ENCODE results near the gene TMTC1. TPM values are rescaled to one million over a fixed set of nuclear protein-coding genes. Genes with fewer than 3 reads are reported as not detected.
A peak's percentile ranks its signal among the peaks of the same experiment; 100 is the strongest.

The TMTC1 gene
- total RNA-seq, 1 donor from 2014 or later = 21.9 TPM

DNA sequence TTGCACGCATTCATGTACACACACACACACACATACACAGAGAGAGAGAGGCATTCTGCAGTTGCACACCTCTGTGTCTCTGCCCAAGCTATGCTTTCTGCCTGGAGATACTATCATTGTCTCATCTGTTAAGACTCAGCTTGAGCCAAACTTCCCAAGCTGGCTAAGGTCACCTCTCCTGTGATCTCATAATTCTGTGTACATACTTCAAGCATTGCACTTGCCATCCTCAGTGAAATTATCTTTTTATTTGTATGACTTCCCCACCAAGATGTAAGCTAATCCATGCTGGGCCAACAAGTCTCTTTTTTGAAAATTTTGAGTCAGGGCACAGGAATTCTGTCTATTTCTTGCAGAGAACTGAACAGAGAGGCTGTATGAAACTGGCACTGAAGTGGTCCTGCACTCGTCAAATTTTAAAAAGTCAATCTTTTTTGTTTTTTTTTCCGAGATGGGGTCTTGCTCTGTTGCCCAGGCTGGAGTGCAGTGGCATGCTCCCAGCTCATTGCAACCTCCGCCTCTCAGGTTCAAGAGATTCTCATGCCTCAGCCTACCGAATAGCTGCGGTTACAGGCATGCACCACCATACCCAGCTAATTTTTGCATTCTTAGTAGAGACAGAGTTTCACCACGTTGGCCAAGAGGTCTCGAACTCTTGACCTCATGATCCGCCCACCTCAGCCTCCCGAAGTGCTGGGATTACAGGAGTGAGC, 44.3 kb downstream of the TMTC1 start:
- DNase-seq = no peak

DNA sequence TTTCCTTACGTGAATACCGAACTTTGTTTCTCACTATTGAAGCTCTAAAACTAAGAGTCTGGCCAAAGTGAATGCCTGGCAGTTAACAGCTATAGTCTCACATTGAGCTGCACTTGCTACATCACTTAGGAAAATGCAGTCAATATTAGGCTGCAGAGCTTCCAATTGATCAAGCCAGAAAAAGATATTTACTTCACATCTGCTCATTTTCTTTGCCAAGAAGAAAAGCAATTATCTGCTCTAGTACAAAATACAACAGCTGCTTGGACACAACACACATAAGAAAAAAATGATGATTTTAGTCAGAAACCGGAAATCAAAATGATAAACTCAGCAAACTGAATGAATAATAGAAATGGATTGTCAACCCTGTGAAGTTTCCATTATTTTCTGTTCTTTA, 45.4 kb downstream of the TMTC1 start:
- DNase-seq = peak; percentile 96

DNA sequence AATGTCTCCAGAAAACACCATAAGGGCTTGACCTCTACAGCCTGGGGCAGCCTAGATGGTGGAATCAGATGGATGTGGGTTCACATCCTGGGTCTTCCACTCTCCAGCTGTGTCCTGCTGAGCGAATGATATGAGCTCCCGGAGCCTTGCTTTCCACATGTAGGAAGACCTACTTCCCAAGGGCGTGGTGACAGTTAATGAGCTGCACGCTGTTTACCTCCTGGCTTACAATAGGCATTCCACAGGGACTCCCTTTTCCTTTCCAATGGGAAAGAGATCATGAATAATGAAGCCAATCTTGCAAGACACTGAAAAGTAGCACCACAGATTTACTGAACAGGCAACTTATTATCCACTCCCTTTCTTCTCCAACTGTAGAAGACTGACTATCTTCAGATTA, 46.1 kb downstream of the TMTC1 start:
- DNase-seq = no peak

DNA sequence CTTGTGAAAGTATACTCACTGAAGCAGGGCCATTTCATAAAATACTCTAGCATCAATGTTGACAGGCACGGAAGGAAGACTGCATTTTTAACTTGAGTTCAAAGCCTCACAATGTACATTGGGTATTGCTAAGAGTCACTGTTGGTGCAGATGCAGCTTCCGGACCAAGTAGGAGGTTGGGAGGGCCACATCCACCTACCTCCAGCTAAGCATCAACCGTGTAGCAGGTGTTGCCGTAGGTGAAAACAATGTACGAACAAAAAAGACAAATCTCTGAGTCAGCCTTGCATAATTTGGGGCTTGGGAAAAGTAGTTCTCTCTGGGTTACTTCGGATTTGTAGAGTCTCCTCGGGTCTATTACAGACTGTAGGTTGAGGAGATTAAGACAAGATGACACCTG, 48.1 kb downstream of the TMTC1 start:
- no peak for DNase-seq

DNA sequence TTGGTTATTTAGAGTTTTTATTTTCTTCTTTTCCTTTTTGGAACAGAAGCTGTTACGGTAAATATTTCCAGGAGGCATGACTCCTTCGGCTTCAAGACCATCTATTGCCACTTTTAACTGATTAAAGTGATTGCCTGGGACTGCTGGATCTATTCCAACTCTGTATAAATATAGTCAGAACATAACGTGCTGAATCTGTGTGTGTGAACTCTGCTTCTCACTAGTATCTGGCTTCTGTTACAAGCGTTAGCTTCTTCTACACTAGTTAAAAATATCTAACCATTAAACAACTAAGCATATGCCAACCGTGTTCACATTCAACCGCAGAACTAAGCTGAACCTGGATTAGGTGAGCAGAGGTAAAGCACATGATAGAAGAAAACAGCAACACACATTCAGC, 49.0 kb downstream of the TMTC1 start:
- no peak for DNase-seq

DNA sequence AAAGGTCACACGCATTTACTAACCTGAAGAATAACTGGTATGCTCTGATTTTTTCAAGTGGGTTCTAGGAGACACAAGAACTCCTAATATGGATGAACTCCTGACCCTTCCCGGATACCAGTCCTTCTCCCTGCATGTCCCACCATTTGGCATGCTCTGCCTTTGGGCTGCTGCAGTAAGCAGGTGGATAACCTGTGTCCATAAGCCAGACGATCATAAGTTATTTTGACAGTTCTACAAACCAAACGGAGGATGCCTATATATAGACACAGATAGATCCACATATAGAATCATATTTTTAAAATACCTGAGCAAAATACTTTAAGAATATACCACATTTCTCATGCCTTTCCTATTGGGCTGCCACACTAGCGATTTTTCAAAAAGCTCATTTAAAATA, 49.4 kb downstream of the TMTC1 start:
- no peak for DNase-seq

DNA sequence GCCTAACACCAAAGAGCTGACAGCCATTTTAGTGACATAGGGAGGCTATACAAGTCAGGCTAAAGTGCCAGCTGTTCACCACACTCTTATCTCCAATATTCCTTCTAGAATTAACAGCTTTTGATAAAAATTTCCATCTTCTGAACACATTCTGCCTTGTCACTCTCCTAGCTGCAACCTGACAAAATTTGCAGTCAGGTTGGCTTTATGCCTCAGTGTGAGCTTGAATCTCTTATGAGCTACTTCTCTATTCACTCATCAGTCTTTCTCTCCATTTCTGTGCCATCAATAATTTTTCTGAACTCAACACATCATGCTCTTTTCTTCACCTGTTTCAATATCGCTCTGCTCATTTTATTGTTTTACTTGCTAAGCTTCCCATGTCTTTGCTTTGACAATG, 50.2 kb downstream of the TMTC1 start:
- no peak for DNase-seq

DNA sequence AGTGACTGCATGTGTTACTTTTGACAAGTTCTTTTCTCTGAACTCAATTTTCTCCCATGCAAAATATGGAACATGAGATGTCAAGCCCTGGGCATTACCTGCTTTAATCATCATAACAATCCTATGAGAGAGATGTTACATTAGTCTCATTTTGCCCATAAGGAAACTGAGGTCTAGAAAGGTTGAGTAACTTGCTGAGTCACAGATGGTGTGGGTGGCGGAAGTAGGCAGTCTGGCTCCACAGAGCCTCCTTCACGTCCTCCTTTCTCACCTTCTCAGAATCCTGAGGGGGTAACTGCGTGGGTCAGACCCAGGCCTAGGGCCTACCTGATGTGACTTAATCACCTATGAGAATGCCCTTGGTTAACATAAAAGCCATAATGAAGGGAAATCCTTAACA, 50.7 kb downstream of the TMTC1 start:
- DNase-seq = no peak

DNA sequence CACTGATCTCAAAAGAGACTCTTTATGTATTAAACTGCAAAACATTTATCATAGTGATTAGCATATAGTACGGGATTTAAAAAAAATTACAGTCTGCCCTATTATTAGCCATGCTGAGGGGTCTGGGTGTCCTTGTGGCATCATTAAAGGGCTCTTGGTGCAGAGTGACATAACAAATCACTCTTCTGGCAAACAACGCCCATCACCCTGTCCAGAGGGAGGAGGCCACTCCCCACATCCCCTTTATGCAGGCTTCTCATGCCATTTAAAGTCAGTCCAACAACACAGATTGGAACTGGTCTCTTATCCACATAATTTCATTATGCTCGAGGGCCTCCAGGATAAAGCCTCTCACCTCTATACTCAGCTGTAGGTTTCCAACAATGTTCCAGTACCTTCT, 51.1 kb downstream of the TMTC1 start:
- no peak for DNase-seq

DNA sequence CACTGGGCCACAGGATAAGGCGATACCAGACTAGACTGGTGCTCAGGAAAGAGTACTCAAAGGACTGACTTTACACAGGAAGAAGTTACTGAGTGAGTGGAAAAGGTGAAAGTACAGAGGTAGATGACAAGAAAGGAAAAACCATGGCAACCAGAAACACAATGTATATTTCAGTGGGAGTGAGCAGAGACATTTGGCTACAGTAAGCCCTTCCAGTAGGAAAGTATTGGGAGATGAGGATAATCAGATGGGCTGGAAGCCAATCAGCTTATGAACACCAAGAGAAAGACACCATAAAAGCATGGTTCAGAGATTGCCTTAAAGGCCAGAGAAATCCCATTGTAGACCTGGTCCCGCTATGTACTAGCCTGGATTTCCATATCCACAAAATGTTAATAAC, 51.6 kb downstream of the TMTC1 start:
- DNase-seq = peak; percentile 40

DNA sequence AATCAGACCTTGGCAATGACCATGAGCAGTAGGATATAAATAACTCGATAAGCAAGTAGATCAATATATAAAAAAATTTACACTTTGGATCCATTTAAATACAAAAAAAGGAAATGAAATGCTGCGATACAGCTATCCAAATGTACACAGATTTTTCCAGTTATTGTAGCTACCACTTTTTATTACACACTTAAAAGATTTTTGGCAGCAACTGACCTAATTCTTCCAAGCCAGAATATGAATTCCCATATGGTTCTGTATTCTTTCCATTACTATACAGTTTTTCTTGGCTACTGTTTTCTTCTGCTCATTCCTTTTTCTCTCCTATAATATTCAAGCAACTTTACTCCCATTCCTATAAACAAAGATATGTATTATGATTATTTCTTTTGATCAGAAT, 52.2 kb downstream of the TMTC1 start:
- peak; percentile 90 for DNase-seq

DNA sequence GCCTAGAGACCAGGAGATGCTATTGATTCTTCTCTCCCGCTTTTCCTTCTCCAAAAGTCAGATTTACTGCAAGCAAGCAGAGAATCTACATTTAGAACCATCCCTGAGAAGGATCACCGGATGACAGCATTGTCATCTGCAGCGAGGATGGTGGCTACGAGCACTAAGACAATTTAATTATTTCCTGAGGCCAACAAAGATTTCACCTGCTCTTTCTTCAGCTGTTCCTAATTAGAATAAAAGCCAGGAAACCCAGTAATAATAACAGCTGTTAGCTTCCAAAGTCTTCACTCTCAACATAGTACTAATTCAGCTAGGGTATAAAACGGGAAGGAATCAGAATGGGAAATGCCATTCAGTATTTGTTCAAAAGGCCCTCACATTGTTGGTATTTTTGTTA, 53.3 kb downstream of the TMTC1 start:
- DNase-seq = no peak

DNA sequence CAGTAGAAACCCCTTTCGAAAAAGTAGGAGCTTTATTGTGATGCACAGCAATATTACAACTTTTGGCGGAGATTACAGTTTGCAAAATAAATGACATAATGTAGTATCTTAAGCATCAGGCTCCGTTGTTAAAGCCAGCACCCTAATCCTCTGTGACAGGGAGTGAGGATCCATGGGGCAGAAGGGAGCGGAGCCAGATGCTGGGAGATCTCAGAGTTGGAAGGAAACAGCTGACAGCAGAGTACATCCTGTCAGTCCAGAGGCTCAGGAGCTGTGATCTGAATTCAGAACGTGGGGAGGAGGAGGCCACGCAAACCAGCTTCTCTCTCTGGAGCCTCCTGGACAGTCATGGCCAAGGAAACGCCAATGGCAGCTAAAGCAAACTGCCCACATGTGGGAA, 55.7 kb downstream of the TMTC1 start:
- peak; percentile 29 for DNase-seq

DNA sequence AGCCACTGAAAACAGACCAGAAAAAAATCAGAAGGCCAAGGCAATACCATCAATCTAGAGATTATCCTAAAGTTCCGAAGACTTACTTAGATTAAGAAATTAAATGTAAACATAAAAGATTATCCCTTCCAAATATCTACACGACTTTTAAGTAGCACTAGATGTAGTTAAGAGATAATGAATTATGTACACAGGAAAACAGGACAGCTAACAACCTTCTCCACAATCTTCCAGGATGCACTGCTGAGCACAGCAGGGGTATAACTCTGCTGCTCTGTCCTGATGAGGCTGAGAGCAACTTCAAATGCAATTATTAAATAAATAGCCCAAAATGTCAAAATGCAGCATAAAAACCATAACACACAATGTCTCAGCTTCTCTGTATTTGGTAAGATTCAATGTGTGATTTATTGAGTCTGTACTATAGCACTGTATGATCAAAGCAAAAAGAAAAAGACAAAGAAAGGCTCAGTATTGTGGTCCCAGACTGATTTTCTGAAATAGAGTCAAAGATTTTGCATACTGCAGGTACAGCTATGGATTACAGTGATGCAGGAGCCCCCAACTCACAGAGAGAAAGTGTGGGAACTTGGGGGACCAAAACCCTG, 56.9 kb downstream of the TMTC1 start:
- no peak for DNase-seq

DNA sequence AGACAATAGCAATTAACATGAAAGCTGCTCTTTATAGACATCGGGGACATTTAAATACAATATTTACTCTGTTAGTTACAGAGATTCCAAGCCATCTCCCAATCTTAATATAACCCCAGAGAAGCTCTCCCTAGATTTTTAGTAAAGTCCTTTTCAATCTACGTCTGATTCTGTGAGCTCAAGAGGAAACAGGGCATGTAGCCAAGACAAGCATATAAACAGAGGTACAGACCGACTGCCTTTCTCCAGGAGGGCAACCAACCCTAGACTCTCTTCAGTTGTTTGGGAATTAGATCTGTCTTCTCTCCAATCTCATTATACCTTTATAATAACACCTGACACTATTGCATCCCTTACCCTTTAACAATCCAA, 57.4 kb downstream of the TMTC1 start:
- no peak for DNase-seq

DNA sequence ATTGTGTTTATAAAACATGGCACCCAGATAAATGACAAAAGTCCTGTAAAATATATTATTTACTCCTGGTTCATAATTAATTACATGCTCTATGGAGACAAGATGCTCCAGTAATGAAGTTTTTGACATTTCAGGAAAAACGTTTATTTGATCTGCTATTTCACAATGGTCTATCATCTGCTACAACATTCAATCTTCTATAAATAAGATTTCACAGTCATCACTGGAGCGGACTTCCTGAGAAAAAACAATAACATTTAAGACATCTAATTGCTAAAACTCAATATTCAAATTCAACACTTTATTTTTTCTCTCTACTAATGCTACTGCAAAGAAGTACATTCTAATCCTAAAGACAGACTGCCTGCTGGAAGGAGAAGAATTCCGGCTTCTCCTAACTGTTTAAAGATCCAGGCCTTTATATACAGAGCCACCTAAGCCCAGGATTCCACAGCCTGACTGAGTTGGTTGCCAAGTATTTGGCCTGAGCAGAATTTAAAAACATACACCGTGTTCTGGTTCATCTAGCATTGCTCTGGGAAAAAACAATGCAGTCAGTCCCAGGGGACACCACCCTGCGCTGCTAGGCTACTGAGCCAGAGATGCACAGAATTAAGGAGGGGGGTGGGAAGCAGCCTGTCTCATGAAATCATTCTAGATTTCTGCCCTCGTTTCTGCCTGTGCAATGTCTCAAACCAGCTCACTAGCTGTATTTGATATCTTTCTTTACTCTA, 58.0 kb downstream of the TMTC1 start:
- DNase-seq = no peak

DNA sequence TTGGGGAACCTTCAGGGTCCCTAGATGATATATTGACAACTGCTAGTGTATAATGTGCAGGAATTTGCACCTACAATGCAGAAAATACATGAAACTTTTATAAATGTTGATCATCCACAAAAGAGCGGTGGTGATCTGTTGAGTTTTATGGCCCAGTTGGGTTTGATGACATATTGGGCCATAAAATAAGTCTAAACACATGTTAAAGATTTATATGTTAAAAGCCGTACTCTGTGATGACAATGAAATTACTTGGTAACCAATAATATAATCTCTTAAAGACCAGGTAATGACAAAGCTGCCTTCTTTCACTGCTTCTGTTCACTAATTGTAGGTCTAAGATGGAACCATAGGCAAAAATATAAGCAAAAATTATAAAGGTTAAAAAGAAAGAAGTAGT, 61.6 kb downstream of the TMTC1 start:
- DNase-seq = no peak

DNA sequence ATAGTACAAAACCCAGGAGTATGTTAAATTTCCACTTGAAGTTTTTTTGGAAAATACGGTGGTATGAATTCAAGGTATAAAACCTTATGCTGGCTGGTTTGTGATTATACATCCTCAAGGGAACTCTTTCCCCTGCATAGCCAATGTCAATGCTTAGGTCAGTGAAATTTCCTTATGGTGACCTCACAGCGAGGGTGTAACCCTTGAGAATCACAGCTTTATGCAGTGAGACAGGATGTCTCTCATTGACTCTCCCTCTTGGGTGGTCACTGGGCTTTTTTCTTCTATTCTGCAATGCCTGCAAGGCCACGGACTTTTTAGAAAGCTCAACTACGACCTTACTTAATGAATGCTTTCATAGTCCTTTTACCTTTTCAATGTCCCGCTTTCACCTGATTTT, 64.4 kb downstream of the TMTC1 start:
- DNase-seq = no peak

DNA sequence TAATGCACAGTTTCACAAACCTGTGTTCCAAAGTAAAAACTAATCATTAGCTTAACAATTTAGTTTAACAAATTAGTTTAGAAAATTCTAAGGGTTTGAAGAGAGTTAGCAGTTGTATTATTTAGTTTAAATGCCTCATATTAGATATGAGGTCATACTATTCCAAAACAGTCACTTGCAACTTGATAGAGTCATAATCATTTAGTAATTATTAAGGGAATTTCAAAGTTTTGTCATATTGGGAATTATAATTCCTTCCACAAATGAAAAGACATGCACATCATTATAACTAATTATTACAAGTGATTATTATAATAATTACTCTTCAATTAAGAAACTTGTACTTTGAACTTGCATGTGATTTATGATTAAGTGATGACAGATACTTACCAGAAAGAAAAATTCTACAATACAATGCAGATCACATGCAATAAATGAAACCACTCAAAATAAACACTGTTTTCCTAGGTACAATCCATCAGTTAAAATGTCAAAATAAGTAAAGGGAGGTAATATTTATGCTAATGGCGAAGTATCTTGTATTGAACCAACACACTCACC, 66.1 kb downstream of the TMTC1 start:
- no peak for DNase-seq

DNA sequence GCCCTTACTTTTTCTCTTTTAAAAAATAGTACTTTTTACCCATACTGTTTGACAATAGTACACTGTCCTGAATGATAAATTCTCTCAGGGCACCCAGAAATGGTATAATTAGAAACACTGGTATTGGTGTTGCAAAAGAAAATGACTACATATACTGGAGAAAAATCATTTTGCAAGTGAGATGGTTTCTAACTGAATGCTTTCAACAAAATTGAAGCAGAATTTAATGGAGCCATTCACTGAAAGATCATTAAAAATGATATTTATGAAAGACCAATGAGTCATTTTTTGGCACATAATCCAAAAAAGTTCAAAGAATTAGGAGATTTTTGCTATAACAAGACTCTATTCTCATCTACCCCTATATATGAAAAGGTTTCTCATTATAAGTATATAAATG, 68.8 kb downstream of the TMTC1 start:
- DNase-seq = no peak

DNA sequence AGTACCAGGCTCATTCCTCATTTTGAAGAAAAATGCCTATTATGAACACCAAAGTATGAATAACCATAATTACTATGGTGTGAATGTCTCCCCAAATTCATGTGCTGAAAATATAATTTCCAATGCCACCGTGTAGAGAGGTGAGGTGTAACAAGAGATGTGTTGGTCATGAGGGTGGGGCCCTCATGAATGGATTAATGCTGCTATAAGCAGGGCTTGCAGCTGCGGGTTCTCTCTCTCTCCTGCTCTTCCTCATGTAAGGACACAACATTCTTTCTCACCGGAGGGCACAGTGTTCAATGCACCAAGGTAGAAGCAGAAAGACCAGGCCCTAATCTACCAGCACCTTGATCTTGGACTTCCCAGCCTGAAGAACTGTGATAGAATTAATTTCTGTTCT, 70.0 kb downstream of the TMTC1 start:
- no peak for DNase-seq

DNA sequence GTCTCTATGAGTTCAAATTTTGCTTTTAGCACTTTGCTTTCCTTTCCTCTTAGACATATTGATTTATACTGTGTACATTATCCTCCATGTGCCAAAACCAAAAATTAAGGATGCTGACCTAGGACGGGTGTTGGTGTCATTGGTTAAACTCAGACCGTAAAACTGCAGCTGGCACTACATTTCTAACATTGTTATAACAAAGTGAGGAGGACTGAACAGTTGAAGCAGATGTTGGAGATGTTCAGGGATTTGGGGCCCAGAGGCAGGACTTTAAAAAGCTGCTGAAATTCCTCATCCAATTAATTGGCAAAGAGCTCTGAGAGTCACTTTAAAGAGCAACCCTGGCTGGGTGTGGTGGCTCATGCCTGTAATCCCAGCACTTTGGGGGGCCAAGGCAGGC, 72.4 kb downstream of the TMTC1 start:
- no peak for DNase-seq

DNA sequence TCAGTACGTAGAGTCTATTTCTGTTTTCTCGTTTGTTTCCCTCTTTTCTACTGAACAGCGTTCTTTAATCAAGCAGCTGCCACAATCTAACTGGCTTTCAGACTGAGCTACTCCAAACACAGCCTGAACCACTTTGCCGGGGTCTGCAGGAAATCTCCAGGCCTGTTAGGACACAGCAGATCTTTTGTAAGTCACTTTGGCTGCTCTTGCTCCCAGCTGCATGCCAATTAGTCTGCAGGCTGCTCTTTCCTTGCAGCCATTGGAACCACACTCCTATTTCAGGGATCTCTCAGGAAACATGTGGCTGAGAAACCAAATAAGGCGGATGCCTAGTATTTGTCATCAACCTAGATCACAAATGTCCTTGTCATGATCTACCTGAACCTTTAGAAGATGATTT, 73.6 kb downstream of the TMTC1 start:
- DNase-seq = peak; percentile 34
